ENCODE measurements around the gene FAM114A2. TPM values are rescaled to one million over a fixed set of nuclear protein-coding genes. Genes with fewer than 3 reads are reported as not detected.

The FAM114A2 gene
- total RNA-seq, 2 experiments from 2014 or later = 16.5 to 33.2 TPM

- no peak for TF ChIP-seq EZH2phosphoT487 (IDR thresholded peaks at IDR 0.05; ENCODE audit: borderline replicate concordance, low read depth, low read length)
- no peak for TF ChIP-seq CTCF (conservative IDR thresholded peaks at IDR 0.05; ENCODE audit: low read length)
- Histone ChIP-seq H3K79me2 (ENCODE audit: insufficient read depth, low read depth, low read length) (0 out of 2 replicates have a peak, but pooled peaks cover 6% of the 10 kb centered on the region), H2AFZ (ENCODE audit: low read length) (no peak overlapping the region), H3K4me3 (ENCODE audit: low read depth, low read length, poor library complexity, severe bottlenecking) (no peak overlapping the region), H3K27ac (ENCODE audit: low read depth, low read length, poor library complexity, severe bottlenecking) (no peak overlapping the region), H3K4me1 (ENCODE audit: insufficient read depth, low read length, poor library complexity, severe bottlenecking) (peaks cover 5% of the 10 kb centered on the region), H4K20me1 (ENCODE audit: insufficient read depth, low read length) (0 out of 2 replicates have a peak, but pooled peaks cover 6% of the 10 kb centered on the region), H3K9me3 (ENCODE audit: low read length) (no peaks in the 10 kb centered on the region), H3K4me2 (ENCODE audit: low read length) (no peak overlapping the region), H3K9me2 (ENCODE audit: insufficient read depth, low read length) (no peaks in the 10 kb centered on the region), H3K36me3 (ENCODE audit: insufficient read depth, low read length) (peaks cover 32% of the 10 kb centered on the region)
- CTCF ChIA-PET (ENCODE audit: unreplicated experiment) = no interaction called here
- POLR2A ChIA-PET = interaction anchor here (0.6 to 4.7 kb wide), 3 partner anchors 9 to 12 kb away, joined by 3 to 19 read pairs (median 4); partner anchors contain the start of gene FAM114A2
- BruUV-seq (replicated peaks) = no TSS peak
- intact Hi-C loops (cut with micrococcal nuclease; ENCODE audit: unreplicated experiment) = no loop called here
- DNase-seq (ENCODE audit: low spot score) = no peak
These were observed 8.6 kb upstream of the FAM114A2 start for GRCh38 chr5:154047324-154047723.

- no peak overlapping the region for H3K27ac ChIP-seq (ENCODE audit: low read depth, low read length, poor library complexity, severe bottlenecking)
- no peaks in the 10 kb centered on the region for H3K9me3 ChIP-seq (ENCODE audit: low read length)
- DNase-seq (ENCODE audit: low spot score) = no peak
- intact Hi-C loops (cut with micrococcal nuclease; ENCODE audit: unreplicated experiment) = no loop called here
- no peak for TF ChIP-seq EZH2phosphoT487 (IDR thresholded peaks at IDR 0.05; ENCODE audit: borderline replicate concordance, low read depth, low read length)
- no peak for TF ChIP-seq CTCF (conservative IDR thresholded peaks at IDR 0.05; ENCODE audit: low read length)
- no TSS peak for BruUV-seq (replicated peaks)
- no peak overlapping the region for H2AFZ ChIP-seq (ENCODE audit: low read length)
- H4K20me1 ChIP-seq (ENCODE audit: insufficient read depth, low read length) = 0 out of 2 replicates have a peak, but pooled peaks cover 6% of the 10 kb centered on the region
- no peak overlapping the region for H3K4me2 ChIP-seq (ENCODE audit: low read length)
- peaks cover 30% of the 10 kb centered on the region; the same call in 1 of the 2 replicates for H3K36me3 ChIP-seq (ENCODE audit: insufficient read depth, low read length)
- H3K79me2 ChIP-seq (ENCODE audit: insufficient read depth, low read depth, low read length) = 0 out of 2 replicates have a peak, but pooled peaks cover 6% of the 10 kb centered on the region
- no peak overlapping the region for H3K4me3 ChIP-seq (ENCODE audit: low read depth, low read length, poor library complexity, severe bottlenecking)
- CTCF ChIA-PET (ENCODE audit: unreplicated experiment) = no interaction called here
- POLR2A ChIA-PET = interaction anchor here (4.7 kb wide), 1 partner anchor 12 kb away, joined by 19 read pairs; no protein-coding TSS in a partner anchor
- peaks cover 8% of the 10 kb centered on the region for H3K4me1 ChIP-seq (ENCODE audit: insufficient read depth, low read length, poor library complexity, severe bottlenecking)
- no peaks in the 10 kb centered on the region for H3K9me2 ChIP-seq (ENCODE audit: insufficient read depth, low read length)
These were observed 7.8 kb upstream of the FAM114A2 start for GRCh38 chr5:154046486-154046885.

- Histone ChIP-seq H3K79me2 (ENCODE audit: insufficient read depth, low read depth, low read length) (peaks cover 18% of the 10 kb centered on the region), H3K9me3 (ENCODE audit: low read length) (no peaks in the 10 kb centered on the region), H3K36me3 (ENCODE audit: insufficient read depth, low read length) (peaks cover 12% of the 10 kb centered on the region; the same call in 1 of the 2 replicates), H2AFZ (ENCODE audit: low read length) (no peak overlapping the region), H3K9me2 (ENCODE audit: insufficient read depth, low read length) (no peaks in the 10 kb centered on the region), H3K4me3 (ENCODE audit: low read depth, low read length, poor library complexity, severe bottlenecking) (no peak overlapping the region), H3K4me1 (ENCODE audit: insufficient read depth, low read length, poor library complexity, severe bottlenecking) (peaks cover 19% of the 10 kb centered on the region), H4K20me1 (ENCODE audit: insufficient read depth, low read length) (0 out of 2 replicates have a peak, but pooled peaks cover 6% of the 10 kb centered on the region), H3K4me2 (ENCODE audit: low read length) (no peak overlapping the region), H3K27ac (ENCODE audit: low read depth, low read length, poor library complexity, severe bottlenecking) (no peak overlapping the region)
- no TSS peak for BruUV-seq (replicated peaks)
- TF ChIP-seq CTCF (conservative IDR thresholded peaks at IDR 0.05; ENCODE audit: low read length) (no peak), EZH2phosphoT487 (IDR thresholded peaks at IDR 0.05; ENCODE audit: borderline replicate concordance, low read depth, low read length) (no peak)
- DNase-seq (ENCODE audit: low spot score) = no peak
- POLR2A ChIA-PET = interaction anchor here (0.8 to 1.3 kb wide), 3 partner anchors 15 to 1545 kb away, joined by 3 to 6 read pairs (median 3); no protein-coding TSS in a partner anchor
- intact Hi-C loops (cut with micrococcal nuclease; ENCODE audit: unreplicated experiment) = no loop called here
- CTCF ChIA-PET (ENCODE audit: unreplicated experiment) = no interaction called here
These were observed 5.9 kb upstream of the FAM114A2 start for GRCh38 chr5:154044581-154044980.

All from OCI-LY7 (cell line).